Measurements from ENCODE around the gene RFNG. TPM values are rescaled to one million over a fixed set of nuclear protein-coding genes. Genes with fewer than 3 reads are reported as not detected.

The RFNG gene
- total and polyA plus RNA-seq, 2 donors from 2014 or later, result 29.8 to 47.3 TPM

- FAIRE-seq, result no peak
- intact Hi-C loops (cut with DNase I), result loop anchor here (10.0 kb wide), 1 partner anchor 48 kb away; the partner anchor contains the start of gene NOTUM
- no peak overlapping the region for H3K4me3 ChIP-seq (ENCODE audit: low read length in 3 of 3)
- H3K9ac ChIP-seq (ENCODE audit: low read length in 3 of 3), result no peak overlapping the region
- H3K9me3 ChIP-seq (ENCODE audit: control insufficient read depth in 2 of 3, insufficient read depth in 1 of 3, low read length in 3 of 3), result no peaks in the 10 kb centered on the region
- no peak for DNase-seq
- TF ChIP-seq, protein P1, sequence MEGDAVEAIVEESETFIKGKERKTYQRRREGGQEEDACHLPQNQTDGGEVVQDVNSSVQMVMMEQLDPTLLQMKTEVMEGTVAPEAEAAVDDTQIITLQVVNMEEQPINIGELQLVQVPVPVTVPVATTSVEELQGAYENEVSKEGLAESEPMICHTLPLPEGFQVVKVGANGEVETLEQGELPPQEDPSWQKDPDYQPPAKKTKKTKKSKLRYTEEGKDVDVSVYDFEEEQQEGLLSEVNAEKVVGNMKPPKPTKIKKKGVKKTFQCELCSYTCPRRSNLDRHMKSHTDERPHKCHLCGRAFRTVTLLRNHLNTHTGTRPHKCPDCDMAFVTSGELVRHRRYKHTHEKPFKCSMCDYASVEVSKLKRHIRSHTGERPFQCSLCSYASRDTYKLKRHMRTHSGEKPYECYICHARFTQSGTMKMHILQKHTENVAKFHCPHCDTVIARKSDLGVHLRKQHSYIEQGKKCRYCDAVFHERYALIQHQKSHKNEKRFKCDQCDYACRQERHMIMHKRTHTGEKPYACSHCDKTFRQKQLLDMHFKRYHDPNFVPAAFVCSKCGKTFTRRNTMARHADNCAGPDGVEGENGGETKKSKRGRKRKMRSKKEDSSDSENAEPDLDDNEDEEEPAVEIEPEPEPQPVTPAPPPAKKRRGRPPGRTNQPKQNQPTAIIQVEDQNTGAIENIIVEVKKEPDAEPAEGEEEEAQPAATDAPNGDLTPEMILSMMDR (IDR thresholded peaks at IDR 0.05; ENCODE audit: borderline replicate concordance, extremely low read depth, insufficient read depth), result no peak
- H3K36me3 ChIP-seq (ENCODE audit: control insufficient read depth in 2 of 3, insufficient read depth in 3 of 3, low read length in 3 of 3), result no peaks in the 10 kb centered on the region
- no peaks in the 10 kb centered on the region for H3K27me3 ChIP-seq (ENCODE audit: control insufficient read depth, insufficient read depth, low read length)
- no peaks in the 10 kb centered on the region for H3K4me1 ChIP-seq (ENCODE audit: control insufficient read depth in 2 of 3, insufficient read depth in 2 of 3, low read depth in 1 of 3, low read length in 3 of 3)
- no peak overlapping the region for H3K27ac ChIP-seq (ENCODE audit: low read depth in 2 of 2, low read length in 2 of 2)
These were observed 38.8 kb downstream of the RFNG start for GRCh38 chr17:82012640-82013295.

DNA sequence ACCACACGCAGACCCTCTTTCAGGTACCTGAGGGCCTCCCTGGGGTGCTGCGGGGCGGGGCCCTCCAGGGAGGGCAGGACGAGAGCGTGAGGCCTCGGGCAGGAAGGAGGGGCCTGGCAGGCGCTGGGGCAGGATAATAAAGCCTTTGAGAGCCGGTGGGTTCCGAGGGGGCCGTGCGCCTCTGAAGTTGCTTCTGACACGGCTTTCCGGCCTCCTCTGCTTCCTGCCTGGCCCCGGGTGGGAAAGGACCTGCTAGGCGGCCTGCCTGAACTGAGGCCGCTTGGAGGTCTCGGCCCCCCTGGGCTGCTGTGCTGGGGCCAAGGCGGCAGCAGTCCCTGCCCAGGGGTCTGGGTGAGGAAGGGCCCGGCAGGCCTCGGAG is 39.4 kb downstream of the RFNG start:
- Histone ChIP-seq H3K9me3 (ENCODE audit: control insufficient read depth in 2 of 3, insufficient read depth in 1 of 3, low read length in 3 of 3) (no peaks in the 10 kb centered on the region), H3K4me3 (ENCODE audit: low read length in 3 of 3) (no peak overlapping the region), H3K27ac (ENCODE audit: low read depth in 2 of 2, low read length in 2 of 2) (no peak overlapping the region), H3K27me3 (ENCODE audit: control insufficient read depth, insufficient read depth, low read length) (no peaks in the 10 kb centered on the region), H3K4me1 (ENCODE audit: control insufficient read depth in 2 of 3, insufficient read depth in 2 of 3, low read depth in 1 of 3, low read length in 3 of 3) (no peaks in the 10 kb centered on the region), H3K36me3 (ENCODE audit: control insufficient read depth in 2 of 3, insufficient read depth in 3 of 3, low read length in 3 of 3) (no peaks in the 10 kb centered on the region), H3K9ac (ENCODE audit: low read length in 3 of 3) (no peak overlapping the region)
- TF ChIP-seq, protein P1 (IDR thresholded peaks at IDR 0.05; ENCODE audit: borderline replicate concordance, extremely low read depth, insufficient read depth), result no peak
- FAIRE-seq (no peak), DNase-seq (no peak)
- intact Hi-C loops (cut with DNase I), result loop anchor here (10.0 kb wide), 1 partner anchor 47 kb away; the partner anchor contains the start of gene NOTUM

DNA sequence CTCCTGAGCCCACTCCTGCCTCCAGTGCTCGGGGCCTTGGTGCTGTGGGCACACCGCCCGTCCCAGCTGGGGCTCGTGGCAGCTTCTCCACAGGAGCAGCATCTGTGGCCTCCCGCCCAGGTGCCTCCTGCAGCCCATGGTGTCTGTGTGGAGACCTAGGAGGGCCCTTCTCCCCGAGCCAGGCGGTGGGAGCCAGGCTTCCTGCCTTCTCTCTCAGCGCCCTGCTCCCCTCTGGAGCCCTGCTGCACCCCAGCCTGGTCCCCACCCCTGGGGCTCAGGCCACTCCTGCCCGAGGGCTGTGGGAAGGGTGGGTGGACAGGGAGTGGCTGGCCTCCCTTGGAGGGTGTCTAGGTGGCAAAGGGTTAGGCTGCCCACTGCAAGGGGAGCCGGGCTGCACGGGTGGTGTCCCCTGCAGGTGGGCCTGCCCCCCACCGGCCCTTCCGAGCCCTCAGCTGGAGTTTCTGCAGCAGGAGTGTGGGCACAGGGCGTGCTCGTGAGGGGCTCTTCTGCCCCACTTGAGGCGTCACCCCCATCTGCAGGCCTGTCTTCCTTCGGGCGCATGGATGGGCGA is 39.9 kb downstream of the RFNG start:
- Histone ChIP-seq H3K36me3 (ENCODE audit: control insufficient read depth in 2 of 3, insufficient read depth in 3 of 3, low read length in 3 of 3) (no peaks in the 10 kb centered on the region), H3K4me3 (ENCODE audit: low read length in 3 of 3) (no peak overlapping the region), H3K4me1 (ENCODE audit: control insufficient read depth in 2 of 3, insufficient read depth in 2 of 3, low read depth in 1 of 3, low read length in 3 of 3) (no peaks in the 10 kb centered on the region), H3K27ac (ENCODE audit: low read depth in 2 of 2, low read length in 2 of 2) (no peak overlapping the region), H3K9me3 (ENCODE audit: control insufficient read depth in 2 of 3, insufficient read depth in 1 of 3, low read length in 3 of 3) (no peaks in the 10 kb centered on the region), H3K9ac (ENCODE audit: low read length in 3 of 3) (no peak overlapping the region), H3K27me3 (ENCODE audit: control insufficient read depth, insufficient read depth, low read length) (no peaks in the 10 kb centered on the region)
- FAIRE-seq (no peak), DNase-seq (no peak)
- intact Hi-C loops (cut with DNase I), result loop anchor here (10.0 kb wide), 1 partner anchor 47 kb away; the partner anchor contains the start of gene NOTUM
- TF ChIP-seq, protein P1 (IDR thresholded peaks at IDR 0.05; ENCODE audit: borderline replicate concordance, extremely low read depth, insufficient read depth), result no peak
